ENCODE results near the gene KRT17.

The KRT17 gene

DNA sequence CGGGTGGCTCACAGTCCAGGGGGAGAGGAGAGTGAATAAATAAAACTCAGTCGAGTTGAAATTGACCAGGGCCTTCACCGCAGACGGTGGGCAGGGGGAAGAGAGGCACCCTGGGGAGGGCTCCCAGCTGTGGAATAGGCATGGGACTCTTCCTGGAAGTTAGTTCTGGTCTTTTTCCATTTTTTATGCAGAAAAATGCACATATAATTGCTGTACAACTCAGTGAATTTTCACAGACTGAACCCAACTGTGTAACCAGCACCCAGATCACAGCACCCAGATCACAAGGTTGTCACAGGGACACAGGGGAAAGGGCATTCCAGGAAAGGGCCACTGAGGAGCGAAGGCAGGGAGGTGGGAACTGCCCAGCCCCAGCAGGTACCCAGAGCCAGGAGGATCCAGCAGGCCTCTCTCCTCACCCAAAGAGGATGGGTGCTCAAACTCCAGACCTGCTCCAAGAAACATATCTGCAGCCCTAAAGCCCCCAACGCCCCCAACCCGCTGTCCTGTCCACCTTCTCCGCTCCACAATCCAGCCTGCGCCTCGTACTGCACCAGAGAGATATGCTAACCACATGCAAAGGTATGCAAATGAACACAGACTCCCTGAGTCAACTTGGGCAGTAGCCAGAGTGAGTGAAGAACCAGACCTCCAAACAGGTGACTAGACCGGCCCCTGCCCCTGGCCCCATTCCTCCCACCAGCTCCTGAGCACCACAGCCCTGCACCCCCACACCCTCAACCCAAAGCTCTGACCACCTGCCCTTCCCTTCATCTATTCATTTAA is 35.2 kb upstream of the KRT17 start:
- Histone ChIP-seq H3K9me3 (replicated peaks; ENCODE audit: low read length) (no peaks in the 10 kb centered on the region), H3K4me2 (ENCODE audit: low read length) (no peak overlapping the region), H3K4me1 (ENCODE audit: control insufficient read depth, insufficient read depth, low read length) (no peaks in the 10 kb centered on the region), H3K36me3 (ENCODE audit: insufficient read depth, low read length) (no peaks in the 10 kb centered on the region), H3K4me3 (ENCODE audit: low read length) (no peak overlapping the region), H3K9ac (ENCODE audit: low read depth, low read length) (no peak overlapping the region), H3K27me3 (ENCODE audit: control insufficient read depth, insufficient read depth, low read length) (peaks cover 8% of the 10 kb centered on the region)

DNA sequence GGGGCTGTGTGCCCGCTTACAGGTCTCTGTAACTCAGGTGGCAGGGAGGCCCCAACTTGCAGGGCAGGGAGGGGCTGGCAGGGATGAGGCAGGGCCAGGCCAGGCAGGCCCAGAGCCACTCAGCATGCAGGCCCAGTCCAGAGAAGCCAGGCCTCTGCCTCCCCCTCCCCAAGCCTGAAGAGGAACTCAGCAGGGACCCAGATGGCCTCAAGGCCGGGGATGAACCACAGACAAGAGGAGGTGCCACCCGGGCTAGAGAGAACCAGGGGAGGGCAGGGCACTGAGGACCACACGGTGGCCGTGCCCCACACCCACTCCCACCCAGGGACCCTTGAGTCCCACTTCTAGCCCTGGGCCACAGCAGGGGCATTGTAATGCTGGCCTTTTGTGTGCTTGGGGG is 34.5 kb upstream of the KRT17 start:
- no peaks in the 10 kb centered on the region for H3K4me1 ChIP-seq (ENCODE audit: control insufficient read depth, insufficient read depth, low read length)
- H3K36me3 ChIP-seq (ENCODE audit: insufficient read depth, low read length), result no peaks in the 10 kb centered on the region
- no peak overlapping the region for H3K4me3 ChIP-seq (ENCODE audit: low read length)
- H3K27me3 ChIP-seq (ENCODE audit: control insufficient read depth, insufficient read depth, low read length), result peaks cover 8% of the 10 kb centered on the region
- H3K4me2 ChIP-seq (ENCODE audit: low read length), result no peak overlapping the region
- H3K9ac ChIP-seq (ENCODE audit: low read depth, low read length), result no peak overlapping the region
- no peaks in the 10 kb centered on the region for H3K9me3 ChIP-seq (replicated peaks; ENCODE audit: low read length)

GRCh38 chr17:41657936-41658335 is 33.6 kb upstream of the KRT17 start:
- no peak overlapping the region for H3K9ac ChIP-seq (ENCODE audit: low read depth, low read length)
- H3K27me3 ChIP-seq (ENCODE audit: control insufficient read depth, insufficient read depth, low read length), result peaks cover 8% of the 10 kb centered on the region
- no peak overlapping the region for H3K4me2 ChIP-seq (ENCODE audit: low read length)
- no peaks in the 10 kb centered on the region for H3K9me3 ChIP-seq (replicated peaks; ENCODE audit: low read length)
- no peaks in the 10 kb centered on the region for H3K4me1 ChIP-seq (ENCODE audit: control insufficient read depth, insufficient read depth, low read length)
- no peaks in the 10 kb centered on the region for H3K36me3 ChIP-seq (ENCODE audit: insufficient read depth, low read length)
- H3K4me3 ChIP-seq (ENCODE audit: low read length), result no peak overlapping the region

DNA sequence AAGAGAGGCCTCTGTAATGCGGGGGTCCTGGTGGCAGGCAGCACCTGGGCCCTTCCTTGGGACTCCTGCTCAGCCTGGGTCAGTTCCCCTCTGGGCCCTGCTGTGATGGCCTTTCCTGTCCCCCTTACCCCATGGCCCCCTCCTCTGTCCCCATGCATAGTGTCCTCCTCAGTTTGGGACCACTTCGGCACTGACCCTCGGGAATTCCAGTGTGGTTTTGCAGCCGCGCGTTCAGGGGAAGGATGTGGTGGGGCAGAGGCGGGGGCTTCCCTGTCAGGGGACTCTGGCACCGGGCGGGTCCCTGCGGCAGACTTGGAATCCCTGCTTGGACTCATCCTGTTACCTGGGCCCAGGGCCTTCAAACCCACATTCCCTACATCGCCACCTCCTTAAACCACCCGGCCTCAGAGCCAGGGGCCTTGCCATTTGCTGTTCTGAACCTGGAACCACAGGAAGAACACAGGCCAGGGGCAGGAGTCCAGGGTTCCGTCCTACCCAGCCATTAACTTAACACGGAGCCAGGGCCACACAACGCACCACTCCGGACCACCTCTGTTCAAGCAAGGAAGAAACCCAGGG is 32.9 kb upstream of the KRT17 start:
- peaks cover 8% of the 10 kb centered on the region for H3K27me3 ChIP-seq (ENCODE audit: control insufficient read depth, insufficient read depth, low read length)
- no peaks in the 10 kb centered on the region for H3K36me3 ChIP-seq (ENCODE audit: insufficient read depth, low read length)
- no peaks in the 10 kb centered on the region for H3K9me3 ChIP-seq (replicated peaks; ENCODE audit: low read length)
- no peak overlapping the region for H3K4me2 ChIP-seq (ENCODE audit: low read length)
- no peak overlapping the region for H3K4me3 ChIP-seq (ENCODE audit: low read length)
- H3K9ac ChIP-seq (ENCODE audit: low read depth, low read length), result no peak overlapping the region
- no peaks in the 10 kb centered on the region for H3K4me1 ChIP-seq (ENCODE audit: control insufficient read depth, insufficient read depth, low read length)

- Histone ChIP-seq H3K9me3 (replicated peaks; ENCODE audit: low read length) (no peaks in the 10 kb centered on the region), H3K4me3 (ENCODE audit: low read length) (no peak overlapping the region), H3K4me2 (ENCODE audit: low read length) (no peak overlapping the region), H3K4me1 (ENCODE audit: control insufficient read depth, insufficient read depth, low read length) (peaks cover 5% of the 10 kb centered on the region), H3K36me3 (ENCODE audit: insufficient read depth, low read length) (no peaks in the 10 kb centered on the region), H3K27me3 (ENCODE audit: control insufficient read depth, insufficient read depth, low read length) (peaks cover 8% of the 10 kb centered on the region), H3K9ac (ENCODE audit: low read depth, low read length) (no peak overlapping the region)
Observed at GRCh38 chr17:41656249-41657023, 32.1 kb upstream of the KRT17 start.

GRCh38 chr17:41655611-41656111 is 31.3 kb upstream of the KRT17 start:
- Histone ChIP-seq H3K4me3 (ENCODE audit: low read length) (no peak overlapping the region), H3K9me3 (replicated peaks; ENCODE audit: low read length) (no peaks in the 10 kb centered on the region), H3K4me2 (ENCODE audit: low read length) (no peak overlapping the region), H3K27me3 (ENCODE audit: control insufficient read depth, insufficient read depth, low read length) (peaks cover 8% of the 10 kb centered on the region), H3K4me1 (ENCODE audit: control insufficient read depth, insufficient read depth, low read length) (peaks cover 9% of the 10 kb centered on the region), H3K9ac (ENCODE audit: low read depth, low read length) (no peak overlapping the region), H3K36me3 (ENCODE audit: insufficient read depth, low read length) (no peaks in the 10 kb centered on the region)

GRCh38 chr17:41654678-41655607 is 30.6 kb upstream of the KRT17 start:
- H3K4me3 ChIP-seq (ENCODE audit: low read length), result no peak overlapping the region
- H3K36me3 ChIP-seq (ENCODE audit: insufficient read depth, low read length), result no peaks in the 10 kb centered on the region
- no peak overlapping the region for H3K4me2 ChIP-seq (ENCODE audit: low read length)
- peaks cover 9% of the 10 kb centered on the region for H3K4me1 ChIP-seq (ENCODE audit: control insufficient read depth, insufficient read depth, low read length)
- H3K27me3 ChIP-seq (ENCODE audit: control insufficient read depth, insufficient read depth, low read length), result peaks cover under 1% of the 10 kb centered on the region
- H3K9me3 ChIP-seq (replicated peaks; ENCODE audit: low read length), result no peaks in the 10 kb centered on the region
- H3K9ac ChIP-seq (ENCODE audit: low read depth, low read length), result no peak overlapping the region

GRCh38 chr17:41653892-41654677 is 29.7 kb upstream of the KRT17 start:
- no peak overlapping the region for H3K4me3 ChIP-seq (ENCODE audit: low read length)
- peaks cover 9% of the 10 kb centered on the region for H3K4me1 ChIP-seq (ENCODE audit: control insufficient read depth, insufficient read depth, low read length)

GRCh38 chr17:41653421-41653820 is 29.0 kb upstream of the KRT17 start:
- no peak overlapping the region for H3K4me3 ChIP-seq (ENCODE audit: low read length)
- H3K36me3 ChIP-seq (ENCODE audit: insufficient read depth, low read length), result no peaks in the 10 kb centered on the region
- H3K4me1 ChIP-seq (ENCODE audit: control insufficient read depth, insufficient read depth, low read length), result peaks cover 13% of the 10 kb centered on the region
- no peaks in the 10 kb centered on the region for H3K27me3 ChIP-seq (ENCODE audit: control insufficient read depth, insufficient read depth, low read length)
- H3K9me3 ChIP-seq (replicated peaks; ENCODE audit: low read length), result no peaks in the 10 kb centered on the region
- H3K4me2 ChIP-seq (ENCODE audit: low read length), result no peak overlapping the region
- H3K9ac ChIP-seq (ENCODE audit: low read depth, low read length), result no peak overlapping the region

More at GRCh38 chr17:41653892-41654677, 29.7 kb upstream of the KRT17 start:
- Histone ChIP-seq H3K27me3 (ENCODE audit: control insufficient read depth, insufficient read depth, low read length) (no peaks in the 10 kb centered on the region), H3K9ac (ENCODE audit: low read depth, low read length) (no peak overlapping the region), H3K4me2 (ENCODE audit: low read length) (no peak overlapping the region), H3K36me3 (ENCODE audit: insufficient read depth, low read length) (no peaks in the 10 kb centered on the region), H3K9me3 (replicated peaks; ENCODE audit: low read length) (no peaks in the 10 kb centered on the region)

GRCh38 chr17:41652461-41652970 is 28.1 kb upstream of the KRT17 start:
- Histone ChIP-seq H3K9me3 (replicated peaks; ENCODE audit: low read length) (no peaks in the 10 kb centered on the region), H3K4me3 (ENCODE audit: low read length) (no peak overlapping the region), H3K4me1 (ENCODE audit: control insufficient read depth, insufficient read depth, low read length) (peaks cover 21% of the 10 kb centered on the region), H3K27me3 (ENCODE audit: control insufficient read depth, insufficient read depth, low read length) (no peaks in the 10 kb centered on the region), H3K36me3 (ENCODE audit: insufficient read depth, low read length) (no peaks in the 10 kb centered on the region), H3K4me2 (ENCODE audit: low read length) (no peak overlapping the region), H3K9ac (ENCODE audit: low read depth, low read length) (no peak overlapping the region)
